Hepatic stellate cell (primary cell): ENCODE measurements around the gene GPR89B.
"Not testable (repeated sequence)": the region's sequence is repeated elsewhere in the genome, so short reads cannot be mapped to it uniquely, and the experiment has no call there.

Experiments
- DNase-seq: peaks from one replicate; pipeline ENCODE4 v3.0.0; 2011; ENCODE audit warnings: low spot score

GPR89B gene

DNA sequence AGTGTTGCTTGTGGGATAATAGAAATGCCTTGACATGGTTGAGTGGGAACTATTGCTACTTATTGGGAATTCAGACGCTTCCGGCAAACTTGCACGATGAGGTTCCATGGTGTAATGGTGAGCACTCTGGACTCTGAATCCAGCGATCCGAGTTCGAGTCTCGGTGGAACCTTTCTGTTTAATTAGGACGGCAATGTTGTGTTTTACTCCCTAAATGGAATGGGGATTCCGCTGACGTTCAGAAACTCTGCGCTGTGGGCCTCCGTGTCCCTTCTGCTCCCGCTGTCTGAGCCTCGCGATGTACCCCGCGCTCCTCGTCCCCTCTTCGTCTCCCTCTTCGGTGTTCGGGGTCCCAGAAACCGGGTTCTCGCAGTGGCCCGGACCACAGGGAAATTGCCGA is 104.5 kb downstream of the GPR89B start:
- not testable (repeated sequence) for DNase-seq

DNA sequence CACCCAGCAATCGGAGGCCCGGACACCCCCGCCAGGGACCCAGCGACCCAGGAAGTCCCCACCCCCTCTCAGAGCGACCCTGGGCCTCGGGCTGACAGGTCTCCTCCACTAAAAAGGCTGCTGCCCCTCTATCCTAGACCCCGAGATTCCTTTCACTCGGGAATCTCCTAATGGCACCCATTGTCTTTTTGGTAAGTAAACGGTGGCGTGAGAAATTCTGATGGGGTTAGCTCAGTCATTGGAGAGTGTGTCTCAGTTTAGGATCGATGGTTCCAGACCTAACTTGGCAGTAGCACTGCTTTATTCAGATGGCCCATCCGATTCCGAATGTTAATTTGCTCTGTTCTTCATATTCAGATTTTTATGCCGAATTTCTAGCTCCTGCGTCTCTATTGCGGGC is 104.9 kb downstream of the GPR89B start:
- not testable (repeated sequence) for DNase-seq

DNA sequence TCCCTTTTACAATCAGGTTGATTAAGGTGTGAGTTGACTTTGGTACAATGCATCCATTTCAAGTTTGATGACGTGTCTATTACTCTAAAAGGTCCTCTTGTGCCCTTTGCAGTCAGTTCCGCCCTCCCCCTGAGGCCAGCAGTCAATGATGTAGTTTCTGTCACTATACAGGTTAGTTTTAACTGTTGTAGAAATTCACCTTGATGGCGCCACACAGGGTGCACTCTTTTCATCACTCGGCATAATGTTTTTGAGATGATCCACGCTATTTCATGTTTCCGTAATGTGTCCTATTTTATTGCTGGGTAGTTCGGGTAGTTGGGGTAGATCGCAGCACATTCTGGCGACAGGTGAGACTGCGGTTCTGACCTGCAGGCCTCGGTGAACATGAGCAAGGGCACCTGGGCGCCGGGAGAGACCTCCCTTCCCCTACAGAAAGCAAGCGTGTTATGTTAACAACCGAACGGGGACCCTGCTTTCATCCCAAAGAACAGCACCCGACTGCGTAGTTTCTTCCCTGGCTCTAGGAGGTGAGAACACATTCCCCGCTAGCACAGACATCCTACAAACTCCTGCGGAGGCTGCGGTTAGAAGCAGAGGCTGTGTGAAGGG is 109.7 kb downstream of the GPR89B start:
- not testable (repeated sequence) for DNase-seq

DNA sequence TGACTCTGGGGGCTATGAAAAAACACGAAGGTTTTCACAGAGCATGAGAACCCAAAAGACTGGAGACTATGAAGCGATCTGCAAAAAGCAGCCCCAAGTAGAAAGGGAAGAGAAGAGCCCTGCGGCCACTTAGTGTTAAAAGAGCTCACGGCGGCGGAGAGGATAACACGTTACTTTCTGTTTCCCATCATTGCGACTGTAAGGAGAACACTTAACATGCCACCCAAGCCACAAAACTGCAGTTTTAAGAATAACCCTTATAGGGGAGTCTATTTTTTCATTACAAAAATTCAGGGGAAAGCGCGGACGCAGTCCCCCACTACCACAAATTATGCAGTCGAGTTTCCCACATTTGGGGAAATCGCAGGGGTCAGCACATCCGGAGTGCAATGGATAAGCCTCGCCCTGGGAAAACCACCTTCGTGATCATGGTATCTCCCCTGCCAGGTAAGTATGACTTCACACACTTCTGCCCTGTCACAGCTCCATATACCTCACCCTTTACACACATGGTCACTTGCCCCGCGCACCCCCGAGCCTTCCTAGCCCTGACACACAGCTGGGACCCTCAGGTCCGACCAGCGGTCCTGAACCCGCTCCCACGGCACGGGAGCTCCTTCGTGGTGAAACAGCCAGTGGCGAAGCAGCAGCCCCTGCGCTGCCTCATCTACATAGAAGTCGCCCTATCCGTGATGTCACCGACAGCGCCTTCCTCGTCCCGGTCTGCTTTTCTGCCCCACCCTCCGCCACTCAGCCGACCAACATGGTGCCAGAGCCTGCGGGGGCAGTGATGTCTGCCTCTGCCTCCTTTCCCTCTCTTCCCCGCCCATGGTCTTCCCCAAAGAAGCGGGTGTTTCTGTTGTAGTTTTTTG is 110.5 kb downstream of the GPR89B start:
- peak; percentile 36 for DNase-seq
